ENCODE data around the gene SOX10.
"Not testable (repeated sequence)": the region's sequence is repeated elsewhere in the genome, so short reads cannot be mapped to it uniquely, and the experiment has no call there.

Gene SOX10

GRCh38 chr22:37951305-37951704 is 33.0 kb downstream of the SOX10 start:
- Histone ChIP-seq H4K20me1 (ENCODE audit: insufficient read depth, low read length) (no peaks in the 10 kb centered on the region), H3K9ac (ENCODE audit: low read length) (no peak overlapping the region), H3K27ac (ENCODE audit: low read length) (no peak overlapping the region), H2AFZ (ENCODE audit: low read depth, low read length) (no peak overlapping the region), H3K27me3 (ENCODE audit: low read depth, low read length) (no peaks in the 10 kb centered on the region), H3K9me3 (ENCODE audit: insufficient read depth, low read length) (no peaks in the 10 kb centered on the region), H3K4me1 (ENCODE audit: low read length) (peaks cover 10% of the 10 kb centered on the region), H3K4me3 (ENCODE audit: low read length) (no peak overlapping the region), H3K79me2 (ENCODE audit: low read length) (peaks cover 20% of the 10 kb centered on the region), H3K4me2 (ENCODE audit: low read length) (no peak overlapping the region), H3K36me3 (replicated peaks; ENCODE audit: low read depth, low read length) (no peaks in the 10 kb centered on the region)
- TF ChIP-seq CTCF (IDR thresholded peaks at IDR 0.05; ENCODE audit: low read depth, low read length) (no peak), EZH2phosphoT487 (IDR thresholded peaks at IDR 0.05; ENCODE audit: low read depth) (no peak)

DNA sequence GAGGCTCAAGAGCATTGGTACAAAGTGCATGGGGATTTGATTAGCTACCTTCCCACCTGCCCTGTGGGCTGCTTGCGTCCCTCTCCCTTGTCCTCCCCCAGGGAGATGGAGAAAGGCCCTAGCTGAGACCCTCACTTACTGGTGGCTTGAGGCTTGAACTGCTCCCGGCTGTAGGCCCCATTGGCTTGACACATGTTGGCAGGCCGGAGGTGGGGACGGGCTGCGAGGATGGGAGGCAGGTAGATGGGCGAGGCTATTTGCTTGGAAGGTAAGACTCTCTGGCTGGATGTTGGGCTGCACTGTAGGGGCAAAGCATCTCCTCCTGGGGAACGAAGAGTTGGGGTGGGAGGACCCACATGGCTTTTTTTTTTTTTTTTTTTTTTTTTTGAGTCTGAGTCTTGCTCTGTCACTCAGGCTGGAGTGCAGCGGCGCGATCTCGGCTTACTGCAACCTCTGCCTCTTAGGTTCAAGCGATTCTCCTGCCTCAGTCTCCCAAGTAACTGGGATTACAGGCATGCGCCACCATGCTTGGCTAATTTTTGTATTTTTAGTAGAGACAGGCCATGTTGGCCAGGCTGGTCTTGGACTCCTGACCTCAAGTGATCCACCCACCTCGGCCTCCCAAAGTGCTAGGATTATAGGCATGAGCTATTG is 37.1 kb downstream of the SOX10 start:
- not testable (repeated sequence) for H3K4me1 ChIP-seq (ENCODE audit: low read length); H3K36me3 ChIP-seq (replicated peaks; ENCODE audit: low read depth, low read length); H3K9ac ChIP-seq (ENCODE audit: low read length); H3K27me3 ChIP-seq (ENCODE audit: low read depth, low read length); H3K79me2 ChIP-seq (ENCODE audit: low read length); H3K27ac ChIP-seq (ENCODE audit: low read length); H3K4me2 ChIP-seq (ENCODE audit: low read length); H2AFZ ChIP-seq (ENCODE audit: low read depth, low read length); H3K4me3 ChIP-seq (ENCODE audit: low read length); H4K20me1 ChIP-seq (ENCODE audit: insufficient read depth, low read length); H3K9me3 ChIP-seq (ENCODE audit: insufficient read depth, low read length)

DNA sequence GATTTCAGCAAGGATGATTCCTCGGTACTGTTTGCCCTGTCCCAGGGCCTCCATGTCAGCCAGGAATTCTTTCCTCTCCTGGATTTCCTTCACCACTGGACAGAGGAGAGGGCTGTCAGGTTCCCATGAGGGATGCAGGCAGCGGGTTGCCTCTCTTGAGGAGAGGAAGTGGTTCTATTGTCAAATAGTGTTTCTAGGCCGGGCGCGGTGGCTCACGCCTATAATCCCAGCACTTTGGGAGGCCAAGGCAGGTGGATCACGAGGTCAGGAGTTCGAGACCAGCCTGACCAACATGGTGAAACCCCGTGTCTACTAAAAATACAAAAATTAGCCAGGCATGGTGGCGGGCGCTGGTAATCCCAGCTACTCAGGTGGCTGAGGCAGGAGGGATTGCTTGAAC is 39.9 kb downstream of the SOX10 start:
- H3K4me3 ChIP-seq (ENCODE audit: low read length); H3K9me3 ChIP-seq (ENCODE audit: insufficient read depth, low read length): not testable (repeated sequence)

DNA sequence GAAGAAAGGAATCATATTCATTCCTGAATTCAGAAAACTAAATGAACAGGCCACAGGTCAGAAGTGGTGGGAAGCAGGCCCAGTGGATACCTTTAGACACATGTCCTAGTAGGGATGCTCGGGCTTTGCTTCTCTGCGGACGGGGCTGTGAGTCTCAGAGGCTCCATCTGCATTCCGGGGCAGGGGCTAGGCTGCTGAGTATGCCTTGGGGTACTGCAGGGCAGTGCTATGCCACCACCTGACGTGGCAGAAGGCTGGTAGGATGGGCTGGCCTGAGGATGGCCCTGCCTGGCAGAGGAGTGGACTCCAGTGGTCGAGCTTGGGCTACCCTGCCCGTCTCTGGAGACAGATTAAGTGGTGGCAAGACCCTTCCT is 40.5 kb downstream of the SOX10 start:
- Histone ChIP-seq H3K9me3 (ENCODE audit: insufficient read depth, low read length) (no peaks in the 10 kb centered on the region), H3K36me3 (replicated peaks; ENCODE audit: low read depth, low read length) (peaks cover 2% of the 10 kb centered on the region), H3K4me3 (ENCODE audit: low read length) (no peak overlapping the region), H3K27ac (ENCODE audit: low read length) (no peak overlapping the region), H3K79me2 (ENCODE audit: low read length) (no peaks in the 10 kb centered on the region), H4K20me1 (ENCODE audit: insufficient read depth, low read length) (no peaks in the 10 kb centered on the region), H2AFZ (ENCODE audit: low read depth, low read length) (no peak overlapping the region), H3K4me2 (ENCODE audit: low read length) (no peak overlapping the region), H3K9ac (ENCODE audit: low read length) (no peak overlapping the region), H3K27me3 (ENCODE audit: low read depth, low read length) (no peaks in the 10 kb centered on the region), H3K4me1 (ENCODE audit: low read length) (no peaks in the 10 kb centered on the region)
- TF ChIP-seq CTCF (IDR thresholded peaks at IDR 0.05; ENCODE audit: low read depth, low read length) (no peak), EZH2phosphoT487 (IDR thresholded peaks at IDR 0.05; ENCODE audit: low read depth) (no peak)

More for the DNA sequence above, 39.9 kb downstream of the SOX10 start:
- H3K27me3 ChIP-seq (ENCODE audit: low read depth, low read length); H4K20me1 ChIP-seq (ENCODE audit: insufficient read depth, low read length); H3K27ac ChIP-seq (ENCODE audit: low read length); H3K4me2 ChIP-seq (ENCODE audit: low read length); H3K79me2 ChIP-seq (ENCODE audit: low read length); H3K9ac ChIP-seq (ENCODE audit: low read length); H3K4me1 ChIP-seq (ENCODE audit: low read length); H3K36me3 ChIP-seq (replicated peaks; ENCODE audit: low read depth, low read length); H2AFZ ChIP-seq (ENCODE audit: low read depth, low read length): not testable (repeated sequence)

DNA sequence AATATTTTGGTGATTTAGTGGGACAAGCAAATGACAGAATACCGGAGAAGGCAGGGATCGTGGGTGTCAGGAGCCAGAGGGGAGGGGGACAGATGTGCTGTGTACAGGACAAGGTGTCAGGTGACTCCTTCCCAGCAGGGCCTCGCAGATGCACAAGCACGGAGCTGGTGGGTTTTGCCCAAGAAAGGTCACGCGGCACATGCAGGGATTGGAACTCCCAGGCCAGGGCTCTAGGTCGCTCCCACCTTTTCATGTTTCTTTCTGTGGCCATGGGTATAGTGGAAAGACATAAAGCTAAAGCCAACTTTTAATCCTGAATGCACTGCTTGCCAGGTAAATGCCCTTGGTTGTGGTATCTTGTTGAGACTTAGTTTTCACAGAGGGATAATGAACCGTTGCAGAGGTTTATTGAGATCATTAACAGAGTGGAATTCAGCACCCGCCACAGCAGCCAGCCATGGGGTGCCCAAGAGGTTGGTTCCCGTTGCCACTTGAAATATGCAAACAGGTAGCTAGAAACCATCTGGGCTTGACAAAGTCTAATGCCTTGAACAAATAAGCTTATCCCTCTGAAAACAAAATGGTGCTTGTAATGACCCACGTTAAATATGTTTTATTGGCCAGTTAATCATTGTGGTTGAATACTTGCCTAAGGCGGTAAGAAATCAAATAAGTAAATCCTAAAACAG is 41.1 kb downstream of the SOX10 start:
- no peaks in the 10 kb centered on the region for H3K9me3 ChIP-seq (ENCODE audit: insufficient read depth, low read length)
- no peaks in the 10 kb centered on the region for H3K79me2 ChIP-seq (ENCODE audit: low read length)
- no peak overlapping the region for H2AFZ ChIP-seq (ENCODE audit: low read depth, low read length)
- no peaks in the 10 kb centered on the region for H4K20me1 ChIP-seq (ENCODE audit: insufficient read depth, low read length)
- H3K4me2 ChIP-seq (ENCODE audit: low read length), result no peak overlapping the region
- H3K36me3 ChIP-seq (replicated peaks; ENCODE audit: low read depth, low read length), result peaks cover 2% of the 10 kb centered on the region
- H3K4me3 ChIP-seq (ENCODE audit: low read length), result no peak overlapping the region
- no peak overlapping the region for H3K9ac ChIP-seq (ENCODE audit: low read length)
- H3K27ac ChIP-seq (ENCODE audit: low read length), result no peak overlapping the region
- H3K27me3 ChIP-seq (ENCODE audit: low read depth, low read length), result no peaks in the 10 kb centered on the region
- TF ChIP-seq CTCF (IDR thresholded peaks at IDR 0.05; ENCODE audit: low read depth, low read length) (no peak), EZH2phosphoT487 (IDR thresholded peaks at IDR 0.05; ENCODE audit: low read depth) (no peak)
- no peaks in the 10 kb centered on the region for H3K4me1 ChIP-seq (ENCODE audit: low read length)
